Breast epithelium (tissue), 3 donors: ENCODE measurements around the gene LPCAT2.

ENCODE experiments used
- CTCF ChIP-seq, 3 donors: fragments of 450-650 bp; IDR thresholded peaks; one replicate each; pipeline ENCODE4 v1.5.1; 2016 to 2017; ENCODE audit warnings: antibody characterized with exemption in 3 of 3, mild to moderate bottlenecking in 3 of 3, moderate library complexity in 3 of 3
- POLR2A ChIP-seq: fragments of 450-650 bp; IDR thresholded peaks from one replicate; pipeline ENCODE4 v1.6.1; 2016; ENCODE audit warnings: antibody characterized with exemption, mild to moderate bottlenecking, moderate library complexity

- no peak for TF ChIP-seq CTCF (IDR thresholded peaks at IDR 0.05)
- TF ChIP-seq POLR2A, result no peak
These were observed 11.3 kb upstream of the LPCAT2 start for GRCh38 chr16:55497558-55497957.
